ENCODE results near the gene LYRM2.

LYRM2 gene

GRCh38 chr6:89566008-89566800, 72.3 kb downstream of the LYRM2 start:
- H3K4me3 Mint-ChIP-seq, result no peak overlapping the region
- H3K36me3 Mint-ChIP-seq (ENCODE audit: low read depth), result no peaks in the 10 kb centered on the region
- H3K27ac Mint-ChIP-seq, result no peak overlapping the region
- H3K4me1 Mint-ChIP-seq (ENCODE audit: low read depth), result no peaks in the 10 kb centered on the region
- no peaks in the 10 kb centered on the region for H3K9me3 Mint-ChIP-seq
- H3K27me3 Mint-ChIP-seq (ENCODE audit: low read depth), result peaks cover 13% of the 10 kb centered on the region

- no peaks in the 10 kb centered on the region for H3K36me3 Mint-ChIP-seq (ENCODE audit: low read depth)
- no peaks in the 10 kb centered on the region for H3K4me1 Mint-ChIP-seq (ENCODE audit: low read depth)
- no peaks in the 10 kb centered on the region for H3K9me3 Mint-ChIP-seq
- peaks cover 13% of the 10 kb centered on the region for H3K27me3 Mint-ChIP-seq (ENCODE audit: low read depth)
- H3K4me3 Mint-ChIP-seq, result no peak overlapping the region
- no peak overlapping the region for H3K27ac Mint-ChIP-seq
Observed at GRCh38 chr6:89564752-89565427, 73.7 kb downstream of the LYRM2 start.

GRCh38 chr6:89563866-89564265, 74.7 kb downstream of the LYRM2 start:
- Mint-ChIP-seq H3K27ac (no peak overlapping the region), H3K4me3 (no peak overlapping the region), H3K27me3 (ENCODE audit: low read depth) (peaks cover 16% of the 10 kb centered on the region), H3K4me1 (ENCODE audit: low read depth) (no peaks in the 10 kb centered on the region), H3K9me3 (no peaks in the 10 kb centered on the region), H3K36me3 (ENCODE audit: low read depth) (no peaks in the 10 kb centered on the region)

GRCh38 chr6:89562093-89562973, 76.2 kb downstream of the LYRM2 start:
- H3K27ac Mint-ChIP-seq, result no peak overlapping the region
- H3K27me3 Mint-ChIP-seq (ENCODE audit: low read depth), result peaks cover 21% of the 10 kb centered on the region
- no peaks in the 10 kb centered on the region for H3K4me1 Mint-ChIP-seq (ENCODE audit: low read depth)
- H3K36me3 Mint-ChIP-seq (ENCODE audit: low read depth), result no peaks in the 10 kb centered on the region
- no peaks in the 10 kb centered on the region for H3K9me3 Mint-ChIP-seq
- no peak overlapping the region for H3K4me3 Mint-ChIP-seq

GRCh38 chr6:89559487-89559886, 79.1 kb downstream of the LYRM2 start:
- Mint-ChIP-seq H3K4me1 (ENCODE audit: low read depth) (no peaks in the 10 kb centered on the region), H3K27ac (no peak overlapping the region), H3K27me3 (ENCODE audit: low read depth) (peaks cover 35% of the 10 kb centered on the region), H3K36me3 (ENCODE audit: low read depth) (no peaks in the 10 kb centered on the region), H3K9me3 (no peaks in the 10 kb centered on the region), H3K4me3 (no peak overlapping the region)

- Mint-ChIP-seq H3K36me3 (ENCODE audit: low read depth) (no peaks in the 10 kb centered on the region), H3K27me3 (ENCODE audit: low read depth) (peaks cover 22% of the 10 kb centered on the region), H3K4me1 (ENCODE audit: low read depth) (no peaks in the 10 kb centered on the region), H3K4me3 (no peak overlapping the region), H3K27ac (no peak overlapping the region), H3K9me3 (no peaks in the 10 kb centered on the region)
Observed at GRCh38 chr6:89555806-89556205, 82.7 kb downstream of the LYRM2 start.

GRCh38 chr6:89555031-89555430, 83.5 kb downstream of the LYRM2 start:
- H3K36me3 Mint-ChIP-seq (ENCODE audit: low read depth), result no peaks in the 10 kb centered on the region
- no peak overlapping the region for H3K27ac Mint-ChIP-seq
- no peaks in the 10 kb centered on the region for H3K4me1 Mint-ChIP-seq (ENCODE audit: low read depth)
- H3K9me3 Mint-ChIP-seq, result no peaks in the 10 kb centered on the region
- H3K27me3 Mint-ChIP-seq (ENCODE audit: low read depth), result peaks cover 22% of the 10 kb centered on the region
- no peak overlapping the region for H3K4me3 Mint-ChIP-seq

GRCh38 chr6:89554106-89554505, 84.4 kb downstream of the LYRM2 start:
- peaks cover 22% of the 10 kb centered on the region for H3K27me3 Mint-ChIP-seq (ENCODE audit: low read depth)
- H3K4me1 Mint-ChIP-seq (ENCODE audit: low read depth), result no peaks in the 10 kb centered on the region
- no peak overlapping the region for H3K4me3 Mint-ChIP-seq
- H3K36me3 Mint-ChIP-seq (ENCODE audit: low read depth), result no peaks in the 10 kb centered on the region
- H3K27ac Mint-ChIP-seq, result no peak overlapping the region
- H3K9me3 Mint-ChIP-seq, result no peaks in the 10 kb centered on the region

- peaks cover 28% of the 10 kb centered on the region for H3K27me3 Mint-ChIP-seq (ENCODE audit: low read depth)
- no peak overlapping the region for H3K27ac Mint-ChIP-seq
- no peaks in the 10 kb centered on the region for H3K4me1 Mint-ChIP-seq (ENCODE audit: low read depth)
- H3K36me3 Mint-ChIP-seq (ENCODE audit: low read depth), result no peaks in the 10 kb centered on the region
- H3K4me3 Mint-ChIP-seq, result no peak overlapping the region
- no peaks in the 10 kb centered on the region for H3K9me3 Mint-ChIP-seq
Observed at GRCh38 chr6:89553431-89553830, 85.1 kb downstream of the LYRM2 start.

- Mint-ChIP-seq H3K4me3 (no peak overlapping the region), H3K4me1 (ENCODE audit: low read depth) (no peaks in the 10 kb centered on the region), H3K27me3 (ENCODE audit: low read depth) (peaks cover 16% of the 10 kb centered on the region), H3K9me3 (no peaks in the 10 kb centered on the region), H3K27ac (no peak overlapping the region), H3K36me3 (ENCODE audit: low read depth) (no peaks in the 10 kb centered on the region)
Observed at GRCh38 chr6:89547281-89547680, 91.3 kb downstream of the LYRM2 start.

- Mint-ChIP-seq H3K4me1 (ENCODE audit: low read depth) (no peaks in the 10 kb centered on the region), H3K27me3 (ENCODE audit: low read depth) (peaks cover 21% of the 10 kb centered on the region), H3K4me3 (no peak overlapping the region), H3K36me3 (ENCODE audit: low read depth) (no peaks in the 10 kb centered on the region), H3K9me3 (no peaks in the 10 kb centered on the region), H3K27ac (no peak overlapping the region)
Observed at GRCh38 chr6:89542866-89543265, 95.7 kb downstream of the LYRM2 start.

- no peaks in the 10 kb centered on the region for H3K36me3 Mint-ChIP-seq (ENCODE audit: low read depth)
- H3K4me1 Mint-ChIP-seq (ENCODE audit: low read depth), result no peaks in the 10 kb centered on the region
- no peaks in the 10 kb centered on the region for H3K9me3 Mint-ChIP-seq
- peaks cover 21% of the 10 kb centered on the region for H3K27me3 Mint-ChIP-seq (ENCODE audit: low read depth)
- H3K27ac Mint-ChIP-seq, result no peak overlapping the region
- H3K4me3 Mint-ChIP-seq, result no peak overlapping the region
Observed at GRCh38 chr6:89542081-89542857, 96.3 kb downstream of the LYRM2 start.

- Mint-ChIP-seq H3K9me3 (no peaks in the 10 kb centered on the region), H3K36me3 (ENCODE audit: low read depth) (no peaks in the 10 kb centered on the region), H3K4me1 (ENCODE audit: low read depth) (no peaks in the 10 kb centered on the region), H3K27me3 (ENCODE audit: low read depth) (peaks cover 21% of the 10 kb centered on the region), H3K4me3 (no peak overlapping the region), H3K27ac (no peak overlapping the region)
Observed at GRCh38 chr6:89539779-89540178, 98.8 kb downstream of the LYRM2 start.

GRCh38 chr6:89536231-89536630, 102.3 kb downstream of the LYRM2 start:
- Mint-ChIP-seq H3K27ac (no peak overlapping the region), H3K36me3 (ENCODE audit: low read depth) (no peaks in the 10 kb centered on the region), H3K4me1 (ENCODE audit: low read depth) (no peaks in the 10 kb centered on the region), H3K9me3 (no peaks in the 10 kb centered on the region), H3K4me3 (no peak overlapping the region), H3K27me3 (ENCODE audit: low read depth) (peaks cover 17% of the 10 kb centered on the region)
